GM21526 (cell line): ENCODE measurements around the gene VPS18.

ENCODE experiments used
- ATAC-seq: cut with Tn5 transposase; IDR thresholded peaks from one replicate; pipeline ENCODE4 v1.9.1; 2021; ENCODE audit warnings: moderate library complexity; ENCODE audit not compliant: unreplicated experiment, low FRiP score

VPS18 gene

GRCh38 chr15:40867199-40867598, 27.1 kb upstream of the VPS18 start:
- no peak for ATAC-seq

GRCh38 chr15:40869686-40870085, 24.6 kb upstream of the VPS18 start:
- ATAC-seq = no peak

GRCh38 chr15:40870716-40871115, 23.5 kb upstream of the VPS18 start:
- no peak for ATAC-seq

- ATAC-seq = no peak
Observed at GRCh38 chr15:40871749-40872617, 22.3 kb upstream of the VPS18 start.

GRCh38 chr15:40872791-40873693, 21.2 kb upstream of the VPS18 start:
- ATAC-seq = no peak

- ATAC-seq = no peak
Observed at GRCh38 chr15:40873694-40874561, 20.3 kb upstream of the VPS18 start, which contains the start of gene RHOV. Gene RHOV (minus strand): TSS chr15:40874234. CDS start chr15:40874139, 95 bp downstream.

GRCh38 chr15:40875991-40876730, 18.1 kb upstream of the VPS18 start:
- ATAC-seq = no peak

GRCh38 chr15:40877694-40878093, 16.6 kb upstream of the VPS18 start:
- no peak for ATAC-seq

GRCh38 chr15:40878785-40879184, 15.5 kb upstream of the VPS18 start:
- no peak for ATAC-seq

- no peak for ATAC-seq
Observed at GRCh38 chr15:40879609-40880008, 14.6 kb upstream of the VPS18 start.

GRCh38 chr15:40881351-40881750, 12.9 kb upstream of the VPS18 start:
- no peak for ATAC-seq

- no peak for ATAC-seq
Observed at GRCh38 chr15:40886586-40886985, 7.7 kb upstream of the VPS18 start.

GRCh38 chr15:40889112-40889511, 5.1 kb upstream of the VPS18 start:
- ATAC-seq = no peak

GRCh38 chr15:40891138-40891537, 3.1 kb upstream of the VPS18 start:
- ATAC-seq = no peak

GRCh38 chr15:40891810-40892446, 2.3 kb upstream of the VPS18 start:
- ATAC-seq = no peak

- no peak for ATAC-seq
Observed at GRCh38 chr15:40892447-40893012, 1.7 kb upstream of the VPS18 start.

GRCh38 chr15:40893019-40893670, 1.1 kb upstream of the VPS18 start:
- ATAC-seq = no peak

GRCh38 chr15:40894681-40895448, 615 bp downstream of the VPS18 start:
- ATAC-seq = peak; percentile 31
